ENCODE data around the gene POMGNT1. TPM values are rescaled to one million over a fixed set of nuclear protein-coding genes. Genes with fewer than 3 reads are reported as not detected.

POMGNT1 gene
- total RNA-seq, 1 experiment from 2014 or later: 85.4 TPM

- no peak for TF ChIP-seq CTCF (IDR thresholded peaks at IDR 0.05; ENCODE audit: unreplicated experiment)
- Mint-ChIP-seq H3K27ac (ENCODE audit: low read depth, unreplicated experiment) (peak overlapping the region; percentile 94), H3K36me3 (ENCODE audit: insufficient read depth, unreplicated experiment) (peaks cover 5% of the 10 kb centered on the region), H3K4me3 (ENCODE audit: unreplicated experiment) (peak overlapping the region; percentile 19), H3K27me3 (ENCODE audit: insufficient read depth, unreplicated experiment) (no peaks in the 10 kb centered on the region), H3K4me1 (ENCODE audit: insufficient read depth, unreplicated experiment) (peaks cover 13% of the 10 kb centered on the region), H3K9me3 (ENCODE audit: unreplicated experiment) (no peaks in the 10 kb centered on the region)
- intact Hi-C loops (cut with micrococcal nuclease): no loop called here
- ChIA-PET CTCF (interaction anchor here (0.6 to 10.6 kb wide), 10 partner anchors 12 to 238 kb away, joined by 3 to 266 read pairs (median 4); partner anchors contain the start of gene POMGNT1), POLR2A (interaction anchor here (0.6 to 4.3 kb wide), 22 partner anchors 9 to 635 kb away, joined by 3 to 57 read pairs (median 6); partner anchors contain the start of genes GPBP1L1, LRRC41, LURAP1 and NASP)
- BruUV-seq (replicated peaks): no TSS peak
- DNase-seq (ENCODE audit: unreplicated experiment): peak; percentile 87
Observed at GRCh38 chr1:46218443-46218842, 20.2 kb upstream of the POMGNT1 start.

GRCh38 chr1:46215504-46215903, 17.3 kb upstream of the POMGNT1 start:
- CTCF ChIA-PET: interaction anchor here (0.6 kb wide), 1 partner anchor 12 kb away, joined by 4 read pairs; no protein-coding TSS in a partner anchor
- no peak overlapping the region for H3K4me3 Mint-ChIP-seq (ENCODE audit: unreplicated experiment)
- intact Hi-C loops (cut with micrococcal nuclease): no loop called here
- H3K36me3 Mint-ChIP-seq (ENCODE audit: insufficient read depth, unreplicated experiment): peaks cover 6% of the 10 kb centered on the region
- POLR2A ChIA-PET: no interaction called here
- H3K4me1 Mint-ChIP-seq (ENCODE audit: insufficient read depth, unreplicated experiment): peaks cover 9% of the 10 kb centered on the region
- BruUV-seq (replicated peaks): no TSS peak
- no peaks in the 10 kb centered on the region for H3K9me3 Mint-ChIP-seq (ENCODE audit: unreplicated experiment)
- DNase-seq (ENCODE audit: unreplicated experiment): no peak
- H3K27me3 Mint-ChIP-seq (ENCODE audit: insufficient read depth, unreplicated experiment): no peaks in the 10 kb centered on the region
- no peak overlapping the region for H3K27ac Mint-ChIP-seq (ENCODE audit: low read depth, unreplicated experiment)
- no peak for TF ChIP-seq CTCF (IDR thresholded peaks at IDR 0.05; ENCODE audit: unreplicated experiment)

GRCh38 chr1:46211051-46211450, 12.8 kb upstream of the POMGNT1 start:
- Mint-ChIP-seq H3K36me3 (ENCODE audit: insufficient read depth, unreplicated experiment) (peaks cover 14% of the 10 kb centered on the region), H3K9me3 (ENCODE audit: unreplicated experiment) (no peaks in the 10 kb centered on the region), H3K4me3 (ENCODE audit: unreplicated experiment) (no peak overlapping the region), H3K27ac (ENCODE audit: low read depth, unreplicated experiment) (no peak overlapping the region), H3K27me3 (ENCODE audit: insufficient read depth, unreplicated experiment) (no peaks in the 10 kb centered on the region), H3K4me1 (ENCODE audit: insufficient read depth, unreplicated experiment) (no peaks in the 10 kb centered on the region)
- CTCF ChIA-PET: interaction anchor here (0.8 kb wide), 1 partner anchor 29 kb away, joined by 4 read pairs; no protein-coding TSS in a partner anchor
- no TSS peak for BruUV-seq (replicated peaks)
- POLR2A ChIA-PET: no interaction called here
- DNase-seq (ENCODE audit: unreplicated experiment): no peak
- intact Hi-C loops (cut with micrococcal nuclease): no loop called here
- no peak for TF ChIP-seq CTCF (IDR thresholded peaks at IDR 0.05; ENCODE audit: unreplicated experiment)

- ChIA-PET POLR2A (interaction anchor here (1.0 to 1.4 kb wide), 2 partner anchors 12 to 15 kb away, joined by 3 to 6 read pairs; partner anchors contain the start of gene POMGNT1), CTCF (interaction anchor here (0.7 to 2.3 kb wide), 3 partner anchors 13 to 75 kb away, joined by 4 to 5 read pairs (median 4); no protein-coding TSS in a partner anchor)
- DNase-seq (ENCODE audit: unreplicated experiment): no peak
- no TSS peak for BruUV-seq (replicated peaks)
- Mint-ChIP-seq H3K36me3 (ENCODE audit: insufficient read depth, unreplicated experiment) (peaks cover 14% of the 10 kb centered on the region), H3K4me1 (ENCODE audit: insufficient read depth, unreplicated experiment) (peaks cover under 1% of the 10 kb centered on the region), H3K27ac (ENCODE audit: low read depth, unreplicated experiment) (no peak overlapping the region), H3K27me3 (ENCODE audit: insufficient read depth, unreplicated experiment) (no peaks in the 10 kb centered on the region), H3K4me3 (ENCODE audit: unreplicated experiment) (no peak overlapping the region), H3K9me3 (ENCODE audit: unreplicated experiment) (no peaks in the 10 kb centered on the region)
- TF ChIP-seq CTCF (IDR thresholded peaks at IDR 0.05; ENCODE audit: unreplicated experiment): no peak
- intact Hi-C loops (cut with micrococcal nuclease): no loop called here
Observed at GRCh38 chr1:46210561-46210960, 12.3 kb upstream of the POMGNT1 start.
